ENCODE data around the gene EEF2K. TPM values are rescaled to one million over a fixed set of nuclear protein-coding genes. Genes with fewer than 3 reads are reported as not detected.

EEF2K gene
- total RNA-seq, 1 experiment from 2014 or later: 31.0 TPM

DNA sequence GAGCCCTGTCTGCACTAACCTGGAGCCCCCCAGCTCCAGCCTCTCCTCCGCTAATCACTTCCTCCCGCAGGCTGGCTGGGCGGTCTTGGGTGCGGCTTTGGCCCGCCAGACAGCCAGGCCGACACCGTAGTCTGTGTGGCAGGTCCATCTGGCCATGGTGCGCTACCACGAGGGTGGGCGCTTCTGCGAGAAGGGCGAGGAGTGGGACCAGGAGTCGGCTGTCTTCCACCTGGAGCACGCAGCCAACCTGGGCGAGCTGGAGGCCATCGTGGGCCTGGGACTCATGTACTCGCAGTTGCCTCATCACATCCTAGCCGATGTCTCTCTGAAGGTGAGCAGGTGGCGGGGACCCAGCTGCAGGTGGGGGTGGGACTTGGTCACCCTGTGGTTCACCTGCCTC is 60.5 kb downstream of the EEF2K start:
- ChIA-PET POLR2A (no interaction called here), CTCF (no interaction called here), RAD21 (ENCODE audit: low non-redundant PET in 1 of 2, low total read pairs in 2 of 2, uncharacterized antibody in 2 of 2, unreplicated experiment in 2 of 2) (no interaction called here)
- H3K4me3 ChIP-seq (replicated peaks in 1 of 2; ENCODE audit: low read depth in 1 of 2, low read length in 2 of 2): no peak overlapping the region
- H3K27ac ChIP-seq (ENCODE audit: low read depth, low read length): no peak overlapping the region
- no peaks in the 10 kb centered on the region for H4K20me1 ChIP-seq (ENCODE audit: insufficient read depth)
- no peak overlapping the region for H3K9ac ChIP-seq (ENCODE audit: low read length)
- intact Hi-C loops (cut with micrococcal nuclease): no loop called here
- no peak overlapping the region for H3K4me2 ChIP-seq (ENCODE audit: low read length)
- H3K36me3 ChIP-seq (ENCODE audit: control insufficient read depth in 1 of 2, insufficient read depth in 2 of 2, low read length in 2 of 2): no peaks in the 10 kb centered on the region; a peak in 3 of 4 replicates
- no peak for TF ChIP-seq CTCF (IDR thresholded peaks at IDR 0.05 in 2 of 3, conservative IDR thresholded peaks at IDR 0.05 in 1 of 3; ENCODE audit: borderline replicate concordance in 1 of 3, insufficient read depth in 1 of 3, low read depth in 2 of 3, low read length in 2 of 3)
- TF ChIP-seq SIN3A (IDR thresholded peaks at IDR 0.05; ENCODE audit: low read depth): no peak
- no peak for TF ChIP-seq RAD21 (IDR thresholded peaks at IDR 0.05; ENCODE audit: low read depth)
- TF ChIP-seq ATF3 (IDR thresholded peaks at IDR 0.05): no peak
- TF ChIP-seq POLR2AphosphoS5 (IDR thresholded peaks at IDR 0.05; ENCODE audit: low read depth, low read length): no peak
- no peak for TF ChIP-seq SP1 (IDR thresholded peaks at IDR 0.05; ENCODE audit: low read depth)
- no peak for TF ChIP-seq EZH2phosphoT487 (IDR thresholded peaks at IDR 0.05; ENCODE audit: borderline replicate concordance)
- TF ChIP-seq SRF (IDR thresholded peaks at IDR 0.05; ENCODE audit: low read depth): no peak
- no peak for TF ChIP-seq POLR2A (IDR thresholded peaks at IDR 0.05; ENCODE audit: borderline replicate concordance, extremely low read depth, insufficient read depth, insufficient read length)
- no peaks in the 10 kb centered on the region for H3K4me1 ChIP-seq (ENCODE audit: control insufficient read depth in 1 of 2, insufficient read depth in 2 of 2, low read length in 2 of 2)
- H3K9me2 ChIP-seq (ENCODE audit: insufficient read depth): no peaks in the 10 kb centered on the region
- ATAC-seq (no peak), DNase-seq (ENCODE audit: low read depth, low spot score) (no peak)
- no peak overlapping the region for H2AFZ ChIP-seq (ENCODE audit: low read depth, low read length, poor library complexity, severe bottlenecking)
- no peaks in the 10 kb centered on the region for H3K9me3 ChIP-seq (ENCODE audit: control insufficient read depth in 1 of 2, insufficient read depth in 1 of 2, low read depth in 1 of 2, low read length in 2 of 2)
- BruUV-seq (replicated peaks): no TSS peak
- H3K27me3 ChIP-seq (ENCODE audit: insufficient read depth, low read length): no peaks in the 10 kb centered on the region
- H3K79me2 ChIP-seq (ENCODE audit: insufficient read depth, low read length): no peaks in the 10 kb centered on the region

- Histone ChIP-seq H3K9me3 (ENCODE audit: control insufficient read depth in 1 of 2, insufficient read depth in 1 of 2, low read depth in 1 of 2, low read length in 2 of 2) (no peaks in the 10 kb centered on the region), H3K4me3 (replicated peaks in 1 of 2; ENCODE audit: low read depth in 1 of 2, low read length in 2 of 2) (no peak overlapping the region), H3K9ac (ENCODE audit: low read length) (no peak overlapping the region), H2AFZ (ENCODE audit: low read depth, low read length, poor library complexity, severe bottlenecking) (no peak overlapping the region), H3K4me2 (ENCODE audit: low read length) (no peak overlapping the region), H4K20me1 (ENCODE audit: insufficient read depth) (no peaks in the 10 kb centered on the region), H3K27ac (ENCODE audit: low read depth, low read length) (no peak overlapping the region), H3K9me2 (ENCODE audit: insufficient read depth) (no peaks in the 10 kb centered on the region), H3K79me2 (ENCODE audit: insufficient read depth, low read length) (no peaks in the 10 kb centered on the region), H3K36me3 (ENCODE audit: control insufficient read depth in 1 of 2, insufficient read depth in 2 of 2, low read length in 2 of 2) (peaks cover 2 to 3% of the 10 kb centered on the region in 2 experiments; a peak in 3 of 4 replicates), H3K4me1 (ENCODE audit: control insufficient read depth in 1 of 2, insufficient read depth in 2 of 2, low read length in 2 of 2) (no peaks in the 10 kb centered on the region), H3K27me3 (ENCODE audit: insufficient read depth, low read length) (no peaks in the 10 kb centered on the region)
- ChIA-PET RAD21 (ENCODE audit: low non-redundant PET in 1 of 2, low total read pairs in 2 of 2, uncharacterized antibody in 2 of 2, unreplicated experiment in 2 of 2) (no interaction called here), CTCF (no interaction called here), POLR2A (no interaction called here)
- ATAC-seq (no peak), DNase-seq (ENCODE audit: low read depth, low spot score) (no peak)
- no TSS peak for BruUV-seq (replicated peaks)
- intact Hi-C loops (cut with micrococcal nuclease): no loop called here
- TF ChIP-seq, protein P1, sequence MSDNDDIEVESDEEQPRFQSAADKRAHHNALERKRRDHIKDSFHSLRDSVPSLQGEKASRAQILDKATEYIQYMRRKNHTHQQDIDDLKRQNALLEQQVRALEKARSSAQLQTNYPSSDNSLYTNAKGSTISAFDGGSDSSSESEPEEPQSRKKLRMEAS (IDR thresholded peaks at IDR 0.05): no peak
- TF ChIP-seq SRF (IDR thresholded peaks at IDR 0.05; ENCODE audit: low read depth): no peak
- no peak for TF ChIP-seq EGR1 (IDR thresholded peaks at IDR 0.05; ENCODE audit: low read depth)
- no peak for TF ChIP-seq REST (IDR thresholded peaks at IDR 0.05; ENCODE audit: low read depth)
- TF ChIP-seq ZNF274 (IDR thresholded peaks at IDR 0.05; ENCODE audit: low read depth, low read length): no peak
- TF ChIP-seq ZBTB33 (IDR thresholded peaks at IDR 0.05; ENCODE audit: extremely low read depth, insufficient replicate concordance, low read length): no peak
Measured at GRCh38 chr16:22267764-22268163, 61.7 kb downstream of the EEF2K start.
